H9 (cell line): ENCODE data around the gene SLC7A9. TPM values are rescaled to one million over a fixed set of nuclear protein-coding genes. Genes with fewer than 3 reads are reported as not detected.
A peak's percentile ranks its signal among the peaks of the same experiment; 100 is the strongest.

Experiments used
- DNase-seq: peaks from one replicate; pipeline ENCODE4 v3.0.0-alpha.2; 2017
- H2AFZ ChIP-seq: one replicate; pipeline ENCODE4 v1.6.1; 2013; ENCODE audit warnings: mild to moderate bottlenecking, low read length, control low read depth, moderate library complexity
- H2AK5ac ChIP-seq: 2 replicates; pipeline ENCODE4 v1.6.1; 2013; ENCODE audit warnings: low read length, control low read depth, mixed read lengths; ENCODE audit not compliant: insufficient read length
- H2BK120ac ChIP-seq: one replicate; pipeline ENCODE4 v1.6.1; 2013; ENCODE audit warnings: low read depth, mild to moderate bottlenecking, low read length, control low read depth, inconsistent platforms; ENCODE audit not compliant: poor library complexity, severe bottlenecking
- H2BK12ac ChIP-seq: 2 replicates; pipeline ENCODE4 v1.6.1; 2013; ENCODE audit warnings: low read length, control low read depth, mixed read lengths, low read depth; ENCODE audit not compliant: insufficient read length
- H2BK15ac ChIP-seq: 2 replicates; pipeline ENCODE4 v1.6.1; 2013; ENCODE audit warnings: low read depth, low read length, control low read depth
- H2BK20ac ChIP-seq: one replicate; pipeline ENCODE4 v1.6.1; 2013; ENCODE audit warnings: low read depth, mild to moderate bottlenecking, low read length, control low read depth, inconsistent platforms; ENCODE audit not compliant: poor library complexity, severe bottlenecking
- H2BK5ac ChIP-seq: 2 replicates; pipeline ENCODE4 v1.6.1; 2013; ENCODE audit warnings: low read length, control low read depth, mixed read lengths; ENCODE audit not compliant: insufficient read length
- H3K14ac ChIP-seq: 2 replicates; pipeline ENCODE4 v1.6.1; 2013; ENCODE audit warnings: low read length, control low read depth; ENCODE audit not compliant: insufficient read depth
- H3K18ac ChIP-seq: 2 replicates; pipeline ENCODE4 v1.6.1; 2013; ENCODE audit warnings: low read depth, mild to moderate bottlenecking, mixed read lengths, low read length, control low read depth; ENCODE audit not compliant: insufficient read length
- H3K23ac ChIP-seq: 2 replicates; pipeline ENCODE4 v1.6.1; 2013; ENCODE audit warnings: low read length, control low read depth, mixed read lengths, low read depth; ENCODE audit not compliant: insufficient read length
- H3K23me2 ChIP-seq: 2 replicates; pipeline ENCODE4 v1.6.1; 2013; ENCODE audit warnings: low read depth, mild to moderate bottlenecking, mixed read lengths, low read length, control low read depth; ENCODE audit not compliant: insufficient read length, poor library complexity, severe bottlenecking
- H3K27ac ChIP-seq: 2 replicates; pipeline ENCODE4 v1.5.1; 2013; ENCODE audit warnings: low read length, control low read depth, mixed read lengths, low read depth; ENCODE audit not compliant: insufficient read length
- H3K27me3 ChIP-seq: 2 replicates; pipeline ENCODE4 v1.6.1; 2013; ENCODE audit warnings: low read length, control low read depth, inconsistent platforms; ENCODE audit not compliant: insufficient read depth
- H3K4ac ChIP-seq: 2 replicates; pipeline ENCODE4 v1.6.1; 2013; ENCODE audit warnings: low read depth, mild to moderate bottlenecking, control low read depth, inconsistent platforms, low read length, moderate library complexity
- H3K4me1 ChIP-seq: 2 replicates; pipeline ENCODE4 v1.6.1; 2013; ENCODE audit warnings: low read length, control low read depth, inconsistent platforms; ENCODE audit not compliant: insufficient read depth
- H3K4me2 ChIP-seq: 2 replicates; pipeline ENCODE4 v1.6.1; 2013; ENCODE audit warnings: low read length, control low read depth, mixed read lengths; ENCODE audit not compliant: insufficient read length, insufficient read depth
- H3K56ac ChIP-seq: 2 replicates; pipeline ENCODE4 v1.6.1; 2013; ENCODE audit warnings: low read depth, mild to moderate bottlenecking, mixed read lengths, low read length, control low read depth; ENCODE audit not compliant: insufficient read length
- H3K79me1 ChIP-seq: 2 replicates; pipeline ENCODE4 v1.6.1; 2013; ENCODE audit warnings: low read depth, mild to moderate bottlenecking, moderate library complexity, low read length, control low read depth, inconsistent platforms; ENCODE audit not compliant: insufficient read depth, poor library complexity, severe bottlenecking
- H3K79me2 ChIP-seq: 2 replicates; pipeline ENCODE4 v1.6.1; 2013; ENCODE audit warnings: low read length, control low read depth, inconsistent platforms; ENCODE audit not compliant: insufficient read depth
- H3K9ac ChIP-seq: 2 replicates; pipeline ENCODE4 v1.6.1; 2013; ENCODE audit warnings: low read length, control low read depth, mixed read lengths; ENCODE audit not compliant: insufficient read length; ENCODE audit errors: extremely low read depth
- H3K9me3 ChIP-seq: one replicate; pipeline ENCODE4 v1.6.1; 2013; ENCODE audit warnings: low read depth, low read length, inconsistent platforms; ENCODE audit not compliant: control insufficient read depth
- H3T11ph ChIP-seq: one replicate; pipeline ENCODE4 v1.6.1; 2013; ENCODE audit warnings: mild to moderate bottlenecking, low read length, control low read depth, inconsistent platforms
- H4K20me1 ChIP-seq: one replicate; pipeline ENCODE4 v1.6.1; 2013; ENCODE audit not compliant: control insufficient read depth, insufficient read length, insufficient read depth
- H4K5ac ChIP-seq: 2 replicates; pipeline ENCODE4 v1.6.1; 2013; ENCODE audit warnings: low read depth, mild to moderate bottlenecking, mixed read lengths, low read length, control low read depth; ENCODE audit not compliant: insufficient read length
- H4K8ac ChIP-seq: replicated peaks from 2 replicates; pipeline ENCODE4 v1.6.1; 2013; ENCODE audit warnings: low read length, control low read depth, mixed read lengths, low read depth; ENCODE audit not compliant: insufficient read length
- H4K91ac ChIP-seq: 2 replicates; pipeline ENCODE4 v1.6.1; 2013; ENCODE audit warnings: low read depth, mild to moderate bottlenecking, moderate library complexity, mixed read lengths, low read length, control low read depth; ENCODE audit not compliant: insufficient read length
- H3K27ac Mint-ChIP-seq, 3 experiments: 2 replicates in 2 of 3; 3 replicates in 1 of 3; pipeline ENCODE4 v1.8.0; 2020 to 2021; ENCODE audit warnings: mixed read lengths in 3 of 3, mild to moderate bottlenecking in 1 of 3, moderate library complexity in 1 of 3
- H3K27me3 Mint-ChIP-seq: 2 replicates; pipeline ENCODE4 v1.8.0; 2021; ENCODE audit warnings: low read depth, mild to moderate bottlenecking, moderate library complexity, mixed read lengths
- H3K36me3 Mint-ChIP-seq, 3 experiments: 2 replicates in 2 of 3; 3 replicates in 1 of 3; pipeline ENCODE4 v1.8.0; 2020 to 2021; ENCODE audit warnings: low read depth in 3 of 3, mixed read lengths in 3 of 3; ENCODE audit not compliant: insufficient read depth in 1 of 3
- H3K4me1 Mint-ChIP-seq, 2 experiments: 2 replicates each; pipeline ENCODE4 v1.8.0; 2020; ENCODE audit warnings: mixed read lengths in 2 of 2
- H3K4me3 Mint-ChIP-seq, 2 experiments: 2 replicates in 1 of 2; 3 replicates in 1 of 2; pipeline ENCODE4 v1.8.0; 2020 to 2021; ENCODE audit warnings: mild to moderate bottlenecking in 2 of 2, mixed read lengths in 2 of 2, moderate library complexity in 1 of 2
- H3K9me3 Mint-ChIP-seq, 2 experiments: 2 replicates in 1 of 2; 3 replicates in 1 of 2; pipeline ENCODE4 v1.8.0; 2020; ENCODE audit warnings: mild to moderate bottlenecking in 2 of 2, mixed read lengths in 2 of 2, moderate library complexity in 1 of 2
- CTCF ChIP-seq: fragments of 200-600 bp; sonication (generic); conservative IDR thresholded peaks from 3 replicates; pipeline ENCODE4 v1.8.0; 2021; ENCODE audit warnings: antibody characterized with exemption, mild to moderate bottlenecking
- WGBS: extraction: QIAGEN DNeasy Blood & Tissue Kit; methylation state at CpG from one replicate; pipeline ENCODE4 v1.1.7; 2013; ENCODE audit warnings: missing lambda C conversion rate, low lambda C conversion rate, mixed read lengths; ENCODE audit not compliant: insufficient read length; ENCODE audit errors: extremely low coverage; 5-methylcytosine and 5-hydroxymethylcytosine counted together
- total RNA-seq: library from RNA; stranded (reverse); gene quantifications from 2 replicates; pipeline ENCODE4 v1.2.1, GENCODE V29; 2021

Gene SLC7A9
- total RNA-seq, 1 experiment from 2014 or later = not detected

DNA sequence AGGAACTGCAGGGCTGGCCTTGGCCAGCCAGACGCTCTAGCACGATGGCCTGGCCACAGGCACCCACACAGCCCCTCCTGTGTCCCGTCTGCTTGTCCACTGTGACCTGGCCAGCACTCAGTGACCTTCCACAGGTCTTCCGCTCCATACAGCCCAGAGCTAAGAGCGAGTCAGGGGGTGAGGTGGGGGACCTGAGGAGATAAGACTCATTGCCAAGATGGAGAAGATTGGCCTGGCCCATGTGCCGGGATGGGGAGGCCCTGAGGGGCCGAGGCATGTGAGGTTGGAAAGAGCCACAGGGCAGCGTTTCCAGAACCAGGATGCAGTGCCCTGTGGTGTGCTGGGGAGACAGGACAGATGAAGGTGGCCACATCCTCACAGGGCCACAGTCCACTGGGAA is 10.2 kb upstream of the SLC7A9 start:
- Histone ChIP-seq H2BK20ac (no peak overlapping the region), H2BK12ac (no peak overlapping the region), H3K4me1 (no peaks in the 10 kb centered on the region), H2BK15ac (no peak overlapping the region), H4K20me1 (no peaks in the 10 kb centered on the region), H3T11ph (no peak overlapping the region), H3K9me3 (no peaks in the 10 kb centered on the region), H3K4me2 (no peak overlapping the region), H3K9ac (no peak overlapping the region), H3K23ac (no peak overlapping the region), H2BK5ac (no peak overlapping the region), H2BK120ac (no peak overlapping the region), H3K14ac (no peak overlapping the region), H3K79me1 (no peaks in the 10 kb centered on the region), H3K4ac (no peak overlapping the region), H2AK5ac (no peak overlapping the region), H2AFZ (no peak overlapping the region), H4K91ac (no peak overlapping the region), H3K27ac (no peak overlapping the region), H3K79me2 (no peaks in the 10 kb centered on the region), H3K56ac (no peak overlapping the region), H3K18ac (no peak overlapping the region), H3K27me3 (no peaks in the 10 kb centered on the region), H3K23me2 (no peaks in the 10 kb centered on the region), H4K5ac (no peak overlapping the region), H4K8ac (no peak overlapping the region)
- DNase-seq = no peak
- Mint-ChIP-seq H3K4me3 (no peak overlapping the region), H3K27me3 (no peaks in the 10 kb centered on the region), H3K27ac (peak overlapping the region in 2 of 3 experiments; percentile 6 to 15; a peak in 3 of 7 replicates), H3K9me3 (no peaks in the 10 kb centered on the region), H3K4me1 (peaks cover 13 to 17% of the 10 kb centered on the region in 2 experiments), H3K36me3 (peaks cover 0 to 9% (median 2%) of the 10 kb centered on the region in 3 experiments; a peak in 3 of 7 replicates)
- no peak for TF ChIP-seq CTCF
- WGBS = no CpG with 5 or more reads among the region's 8 CpGs
